ENCODE results near the gene MPRIP.

The MPRIP gene

GRCh38 chr17:17053446-17054379, 11.5 kb downstream of the MPRIP start:
- no peak for DNase-seq

GRCh38 chr17:17054636-17055035, 12.4 kb downstream of the MPRIP start:
- DNase-seq = no peak

GRCh38 chr17:17055286-17056155, 13.3 kb downstream of the MPRIP start:
- no peak for DNase-seq

- DNase-seq = no peak
These were observed 13.9 kb downstream of the MPRIP start for GRCh38 chr17:17056156-17056539.

- DNase-seq = no peak
These were observed 14.8 kb downstream of the MPRIP start for GRCh38 chr17:17057057-17057551.

- no peak for DNase-seq
These were observed 16.0 kb downstream of the MPRIP start for GRCh38 chr17:17058304-17058703.

- DNase-seq = no peak
These were observed 17.1 kb downstream of the MPRIP start for GRCh38 chr17:17059301-17059890.

- DNase-seq = no peak
These were observed 18.0 kb downstream of the MPRIP start for GRCh38 chr17:17060001-17060922.

- DNase-seq = no peak
These were observed 18.7 kb downstream of the MPRIP start for GRCh38 chr17:17060930-17061329.

GRCh38 chr17:17061516-17061915, 19.3 kb downstream of the MPRIP start:
- no peak for DNase-seq

- no peak for DNase-seq
These were observed 20.1 kb downstream of the MPRIP start for GRCh38 chr17:17062356-17062755.

GRCh38 chr17:17062866-17063265, 20.6 kb downstream of the MPRIP start:
- no peak for DNase-seq

- peak; percentile 83 to 94 for DNase-seq
These were observed 21.4 kb downstream of the MPRIP start for GRCh38 chr17:17063546-17064122.

- DNase-seq = no peak
These were observed 22.1 kb downstream of the MPRIP start for GRCh38 chr17:17064322-17064721.

- no peak for DNase-seq
These were observed 23.8 kb downstream of the MPRIP start for GRCh38 chr17:17066021-17066420.

GRCh38 chr17:17067257-17067656, 25.0 kb downstream of the MPRIP start:
- DNase-seq = no peak

- no peak for DNase-seq
These were observed 27.6 kb downstream of the MPRIP start for GRCh38 chr17:17069849-17070248.

- no peak for DNase-seq
These were observed 28.7 kb downstream of the MPRIP start for GRCh38 chr17:17070931-17071330.

GRCh38 chr17:17071531-17072360, 29.5 kb downstream of the MPRIP start:
- no peak for DNase-seq

GRCh38 chr17:17072546-17072945, 30.3 kb downstream of the MPRIP start:
- DNase-seq = no peak
